ENCODE measurements around the gene LCMT2.
A peak's percentile ranks its signal among the peaks of the same experiment; 100 is the strongest.
"Not testable (repeated sequence)": the region's sequence is repeated elsewhere in the genome, so short reads cannot be mapped to it uniquely, and the experiment has no call there.

LCMT2 gene

GRCh38 chr15:43316016-43316970, 14.1 kb downstream of the LCMT2 start:
- no peak for DNase-seq

- DNase-seq = no peak
Measured at GRCh38 chr15:43314171-43314570, 16.2 kb downstream of the LCMT2 start.

GRCh38 chr15:43312378-43312777, 18.0 kb downstream of the LCMT2 start:
- DNase-seq = no peak

- DNase-seq = no peak
Measured at GRCh38 chr15:43302205-43302817, 28.1 kb downstream of the LCMT2 start, which contains the start of gene TGM7. Gene TGM7 (minus strand): TSS chr15:43302255.

GRCh38 chr15:43299884-43300283, 30.5 kb downstream of the LCMT2 start:
- DNase-seq = no peak

- DNase-seq = no peak
Measured at GRCh38 chr15:43299411-43299810, 31.0 kb downstream of the LCMT2 start.

- no peak for DNase-seq
Measured at GRCh38 chr15:43294091-43294706, 36.2 kb downstream of the LCMT2 start.

GRCh38 chr15:43293432-43293831, 36.9 kb downstream of the LCMT2 start:
- no peak for DNase-seq

GRCh38 chr15:43292375-43293078, 37.8 kb downstream of the LCMT2 start:
- DNase-seq = no peak

GRCh38 chr15:43289656-43290055, 40.7 kb downstream of the LCMT2 start:
- not testable (repeated sequence) for DNase-seq

GRCh38 chr15:43287254-43287653, 43.1 kb downstream of the LCMT2 start:
- no peak for DNase-seq

GRCh38 chr15:43286074-43286473, 44.3 kb downstream of the LCMT2 start:
- no peak for DNase-seq

GRCh38 chr15:43285609-43286037, 44.8 kb downstream of the LCMT2 start:
- peak; percentile 79 to 89 (median 80) for DNase-seq

GRCh38 chr15:43283526-43283925, 46.8 kb downstream of the LCMT2 start:
- DNase-seq = no peak

GRCh38 chr15:43281926-43282602, 48.3 kb downstream of the LCMT2 start:
- DNase-seq = no peak

GRCh38 chr15:43280996-43281395, 49.4 kb downstream of the LCMT2 start:
- no peak for DNase-seq

GRCh38 chr15:43279496-43279895, 50.9 kb downstream of the LCMT2 start:
- DNase-seq = no peak

GRCh38 chr15:43278869-43279268, 51.5 kb downstream of the LCMT2 start:
- no peak for DNase-seq

GRCh38 chr15:43277901-43278300, 52.5 kb downstream of the LCMT2 start:
- no peak for DNase-seq

- DNase-seq = no peak
Measured at GRCh38 chr15:43277231-43277823, 53.0 kb downstream of the LCMT2 start.

- no peak for DNase-seq
Measured at GRCh38 chr15:43276563-43277200, 53.7 kb downstream of the LCMT2 start.

All from suppressor macrophage treated with lipopolysaccharide for 1 hour (primary cell).